ENCODE results near the gene MELTF.

GRCh38 chr3:197027896-197028727 is 1.5 kb downstream of the MELTF start:
- TF ChIP-seq CTCF (IDR thresholded peaks at IDR 0.05) (no peak), POLR2A (IDR thresholded peaks at IDR 0.05) (no peak)
